GM23338 (cell line): Measurements from ENCODE around the gene GOLT1A. TPM values are rescaled to one million over a fixed set of nuclear protein-coding genes. Genes with fewer than 3 reads are reported as not detected.

Experiments
- ATAC-seq: fragments of 200-7000 bp; cut with Tn5 transposase; 3 replicates; pipeline ENCODE4 v1.9.1; 2020
- DNase-seq: peaks from one replicate; pipeline ENCODE4 v3.0.0-alpha.2; 2015; ENCODE audit warnings: low spot score
- H2AFZ ChIP-seq: fragments of 200-600 bp; sonication (generic); 2 replicates; pipeline ENCODE4 v1.8.0; 2016; ENCODE audit warnings: antibody characterized with exemption, mild to moderate bottlenecking, moderate library complexity
- H3F3A ChIP-seq: fragments of 200-600 bp; sonication (generic); replicated peaks from 2 replicates; pipeline ENCODE4 v1.8.0; 2017; ENCODE audit warnings: antibody characterized with exemption, mixed run types, low read depth
- H3K27ac ChIP-seq: fragments of 200-600 bp; sonication (generic); 2 replicates; pipeline ENCODE4 v1.6.1; 2016; ENCODE audit warnings: low read depth
- H3K27me3 ChIP-seq: fragments of 200-600 bp; sonication (generic); 2 replicates; pipeline ENCODE4 v1.8.0; 2016; ENCODE audit warnings: mild to moderate bottlenecking, mixed run types, moderate library complexity; ENCODE audit not compliant: insufficient read depth
- H3K36me3 ChIP-seq: fragments of 200-600 bp; sonication (generic); 2 replicates; pipeline ENCODE4 v1.8.0; 2016; ENCODE audit warnings: mild to moderate bottlenecking; ENCODE audit not compliant: insufficient read depth
- H3K4me1 ChIP-seq: fragments of 200-600 bp; sonication (generic); 2 replicates; pipeline ENCODE4 v1.8.0; 2016; ENCODE audit warnings: mild to moderate bottlenecking, moderate library complexity; ENCODE audit not compliant: insufficient read depth
- H3K4me2 ChIP-seq: fragments of 200-600 bp; sonication (generic); 2 replicates; pipeline ENCODE4 v1.7.1; 2017; ENCODE audit warnings: mixed run types
- H3K4me3 ChIP-seq: fragments of 200-600 bp; sonication (generic); 2 replicates; pipeline ENCODE4 v1.6.1; 2016; ENCODE audit warnings: mixed run types
- H3K79me2 ChIP-seq: fragments of 200-600 bp; sonication (generic); replicated peaks from 2 replicates; pipeline ENCODE4 v1.8.0; 2017; ENCODE audit warnings: mild to moderate bottlenecking; ENCODE audit not compliant: insufficient read depth
- H3K9me2 ChIP-seq: fragments of 200-600 bp; sonication (generic); 2 replicates; pipeline ENCODE4 v1.8.0; 2017; ENCODE audit not compliant: insufficient read depth
- H4K20me1 ChIP-seq: fragments of 200-600 bp; sonication (generic); replicated peaks from 2 replicates; pipeline ENCODE4 v1.8.0; 2017; ENCODE audit warnings: mild to moderate bottlenecking; ENCODE audit not compliant: insufficient read depth
- H3K27ac Mint-ChIP-seq: 2 replicates; pipeline ENCODE4 v1.8.0; 2020; ENCODE audit warnings: inconsistent platforms, mild to moderate bottlenecking, moderate library complexity, mixed read lengths
- H3K27me3 Mint-ChIP-seq: 3 replicates; pipeline ENCODE4 v1.8.0; 2022; ENCODE audit warnings: low read depth, mild to moderate bottlenecking, moderate library complexity, mixed read lengths, inconsistent platforms; ENCODE audit not compliant: insufficient read depth, poor library complexity
- H3K36me3 Mint-ChIP-seq: 3 replicates; pipeline ENCODE4 v1.8.0; 2021; ENCODE audit warnings: low read depth, mild to moderate bottlenecking, inconsistent platforms, moderate library complexity, mixed read lengths
- H3K4me1 Mint-ChIP-seq: 3 replicates; pipeline ENCODE4 v1.8.0; 2020; ENCODE audit warnings: mild to moderate bottlenecking, inconsistent platforms, mixed read lengths
- H3K4me3 Mint-ChIP-seq: 3 replicates; pipeline ENCODE4 v1.8.0; 2021; ENCODE audit warnings: moderate library complexity, mild to moderate bottlenecking, inconsistent platforms, mixed read lengths
- H3K9me3 Mint-ChIP-seq: 3 replicates; pipeline ENCODE4 v1.8.0; 2020; ENCODE audit warnings: moderate library complexity, mild to moderate bottlenecking, inconsistent platforms, mixed read lengths
- CREB1 ChIP-seq: fragments of 250-450 bp; sonication (Bioruptor Pico); IDR thresholded peaks from 2 replicates; pipeline ENCODE4 v1.5.0; 2020; ENCODE audit warnings: low read depth, mild to moderate bottlenecking, moderate library complexity
- CTCF ChIP-seq, 2 experiments: fragments of 200-600 bp in 1 of 2; sonication (generic) in 1 of 2; conservative IDR thresholded peaks; 2 replicates each; pipeline versions ENCODE4 v1.5.1 to v1.6.1; 2016 to 2017; ENCODE audit warnings: antibody characterized with exemption in 2 of 2, low read depth in 2 of 2, mild to moderate bottlenecking in 2 of 2, moderate library complexity in 1 of 2
- ETS1 ChIP-seq: IDR thresholded peaks from 2 replicates; pipeline ENCODE4 v1.6.1; 2016; ENCODE audit warnings: antibody characterized with exemption
- EZH2 ChIP-seq: fragments of 200-600 bp; sonication (generic); IDR thresholded peaks from one replicate; pipeline ENCODE4 v1.8.0; 2017; ENCODE audit warnings: antibody characterized with exemption, mild to moderate bottlenecking, low read depth; ENCODE audit not compliant: unreplicated experiment
- EZH2phosphoT487 ChIP-seq: fragments of 200-600 bp; sonication (generic); IDR thresholded peaks from one replicate; pipeline ENCODE4 v1.8.1; 2018; ENCODE audit warnings: antibody characterized with exemption; ENCODE audit not compliant: unreplicated experiment
- JUNB ChIP-seq: IDR thresholded peaks from one replicate; pipeline ENCODE4 v1.6.1; 2016; ENCODE audit warnings: antibody characterized with exemption; ENCODE audit not compliant: unreplicated experiment
- NANOG ChIP-seq: IDR thresholded peaks from 2 replicates; pipeline ENCODE4 v1.6.1; 2016; ENCODE audit warnings: antibody characterized with exemption, borderline replicate concordance
- POLR2AphosphoS5 ChIP-seq: IDR thresholded peaks from 2 replicates; pipeline ENCODE4 v1.6.1; 2016; ENCODE audit warnings: antibody characterized with exemption, low read depth
- STAT1 ChIP-seq: IDR thresholded peaks from one replicate; pipeline ENCODE4 v1.6.1; 2016; ENCODE audit warnings: antibody characterized with exemption; ENCODE audit not compliant: unreplicated experiment
- ZNF114 ChIP-seq: fragments of 250-450 bp; sonication (Bioruptor Pico); IDR thresholded peaks from 2 replicates; pipeline ENCODE4 v1.5.0; 2020; ENCODE audit warnings: mild to moderate bottlenecking, moderate library complexity
- ZNF331 ChIP-seq: fragments of 250-450 bp; sonication (Bioruptor Pico); IDR thresholded peaks from 2 replicates; pipeline ENCODE4 v1.5.0; 2020; ENCODE audit warnings: low read depth, mild to moderate bottlenecking, moderate library complexity
- ZNF462 ChIP-seq: fragments of 250-450 bp; sonication (Bioruptor Pico); IDR thresholded peaks from 2 replicates; pipeline ENCODE4 v1.5.0; 2020; ENCODE audit warnings: mild to moderate bottlenecking, moderate library complexity
- polyA plus RNA-seq: library from polyadenylated mRNA; unstranded; fragments of >200 nt; fragmentation: Nextera tagmentation; extraction: Ambion mirVana; gene quantifications from 2 replicates; pipeline ENCODE4 v1.2.1, GENCODE V29; 2016
- total RNA-seq: library from RNA; depleted of rRNA; stranded (reverse); fragments of >200 nt; shearing (Covaris generic); gene quantifications from 2 replicates; pipeline ENCODE4 v1.2.3, GENCODE V29; 2014
- TF ChIP-seq, protein P1 (sequence below): IDR thresholded peaks from one replicate; pipeline ENCODE4 v1.6.1; 2018; ENCODE audit warnings: antibody characterized with exemption; ENCODE audit not compliant: unreplicated experiment

GOLT1A gene
- total and polyA plus RNA-seq, 2 experiments from 2014 or later: 3.0 to 7.2 TPM

- Histone ChIP-seq H3K4me3 (no peak overlapping the region), H3K27me3 (no peaks in the 10 kb centered on the region), H2AFZ (no peak overlapping the region), H3F3A (no peaks in the 10 kb centered on the region), H3K9me2 (no peaks in the 10 kb centered on the region), H3K36me3 (no peaks in the 10 kb centered on the region), H3K4me2 (no peak overlapping the region), H3K79me2 (no peaks in the 10 kb centered on the region), H3K27ac (no peak overlapping the region), H3K4me1 (no peaks in the 10 kb centered on the region), H4K20me1 (no peaks in the 10 kb centered on the region)
- Mint-ChIP-seq H3K27ac (no peak overlapping the region), H3K9me3 (no peaks in the 10 kb centered on the region), H3K27me3 (peaks cover 6% of the 10 kb centered on the region), H3K36me3 (peaks cover 46% of the 10 kb centered on the region), H3K4me1 (no peaks in the 10 kb centered on the region), H3K4me3 (no peak overlapping the region)
- TF ChIP-seq CTCF (conservative IDR thresholded peaks at IDR 0.05; ENCODE audit: low read depth in 2 of 2) (no peak), ZNF114 (CRISPR knock-in tag) (no peak), EZH2 (no peak), JUNB (no peak), CREB1 (CRISPR knock-in tag) (no peak), POLR2AphosphoS5 (no peak), EZH2phosphoT487 (no peak), ZNF462 (CRISPR knock-in tag) (no peak), ETS1 (no peak), STAT1 (no peak), ZNF331 (no peak), NANOG (no peak)
- TF ChIP-seq, protein P1, sequence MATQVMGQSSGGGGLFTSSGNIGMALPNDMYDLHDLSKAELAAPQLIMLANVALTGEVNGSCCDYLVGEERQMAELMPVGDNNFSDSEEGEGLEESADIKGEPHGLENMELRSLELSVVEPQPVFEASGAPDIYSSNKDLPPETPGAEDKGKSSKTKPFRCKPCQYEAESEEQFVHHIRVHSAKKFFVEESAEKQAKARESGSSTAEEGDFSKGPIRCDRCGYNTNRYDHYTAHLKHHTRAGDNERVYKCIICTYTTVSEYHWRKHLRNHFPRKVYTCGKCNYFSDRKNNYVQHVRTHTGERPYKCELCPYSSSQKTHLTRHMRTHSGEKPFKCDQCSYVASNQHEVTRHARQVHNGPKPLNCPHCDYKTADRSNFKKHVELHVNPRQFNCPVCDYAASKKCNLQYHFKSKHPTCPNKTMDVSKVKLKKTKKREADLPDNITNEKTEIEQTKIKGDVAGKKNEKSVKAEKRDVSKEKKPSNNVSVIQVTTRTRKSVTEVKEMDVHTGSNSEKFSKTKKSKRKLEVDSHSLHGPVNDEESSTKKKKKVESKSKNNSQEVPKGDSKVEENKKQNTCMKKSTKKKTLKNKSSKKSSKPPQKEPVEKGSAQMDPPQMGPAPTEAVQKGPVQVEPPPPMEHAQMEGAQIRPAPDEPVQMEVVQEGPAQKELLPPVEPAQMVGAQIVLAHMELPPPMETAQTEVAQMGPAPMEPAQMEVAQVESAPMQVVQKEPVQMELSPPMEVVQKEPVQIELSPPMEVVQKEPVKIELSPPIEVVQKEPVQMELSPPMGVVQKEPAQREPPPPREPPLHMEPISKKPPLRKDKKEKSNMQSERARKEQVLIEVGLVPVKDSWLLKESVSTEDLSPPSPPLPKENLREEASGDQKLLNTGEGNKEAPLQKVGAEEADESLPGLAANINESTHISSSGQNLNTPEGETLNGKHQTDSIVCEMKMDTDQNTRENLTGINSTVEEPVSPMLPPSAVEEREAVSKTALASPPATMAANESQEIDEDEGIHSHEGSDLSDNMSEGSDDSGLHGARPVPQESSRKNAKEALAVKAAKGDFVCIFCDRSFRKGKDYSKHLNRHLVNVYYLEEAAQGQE: no peak
- ATAC-seq: no peak
- DNase-seq: no peak
Measured at GRCh38 chr1:204242920-204243319, 29.1 kb upstream of the GOLT1A start.
